ENCODE data around the gene GOPC. TPM values are rescaled to one million over a fixed set of nuclear protein-coding genes. Genes with fewer than 3 reads are reported as not detected.
A peak's percentile ranks its signal among the peaks of the same experiment; 100 is the strongest.

Gene GOPC
- total RNA-seq, 1 experiment from 2014 or later = 18.7 TPM

DNA sequence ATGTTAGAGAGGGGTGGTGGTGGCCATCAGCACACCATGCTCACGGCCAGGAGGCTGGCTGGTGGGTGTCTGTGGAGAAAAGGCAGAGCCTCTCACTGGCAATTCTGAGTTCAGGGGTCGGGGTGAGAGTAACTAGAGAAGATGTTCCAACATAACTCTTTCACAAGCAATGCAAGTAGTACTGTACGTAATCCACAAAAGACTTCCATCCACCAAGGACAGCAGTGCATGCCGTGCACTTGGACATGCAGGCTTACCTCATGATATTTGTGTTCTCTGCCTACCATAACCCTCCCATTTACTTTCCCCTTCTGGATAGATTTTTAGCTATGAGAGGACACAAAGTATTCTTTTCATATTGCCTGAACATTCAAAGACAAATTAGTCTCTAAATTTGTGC, 68.5 kb downstream of the GOPC start:
- Histone ChIP-seq H3K79me1 (ENCODE audit: insufficient read depth, low read depth, low read length, poor library complexity, severe bottlenecking) (no peaks in the 10 kb centered on the region), H3K18ac (ENCODE audit: insufficient read length, low read depth, low read length) (no peak overlapping the region), H2BK120ac (ENCODE audit: low read depth, low read length, poor library complexity, severe bottlenecking) (no peak overlapping the region), H4K91ac (ENCODE audit: insufficient read length, low read depth, low read length) (no peak overlapping the region), H3K56ac (ENCODE audit: insufficient read length, low read depth, low read length) (no peak overlapping the region), H3K27ac (ENCODE audit: insufficient read length, low read depth, low read length) (no peak overlapping the region), H3K4ac (ENCODE audit: low read depth, low read length) (no peak overlapping the region), H2BK5ac (ENCODE audit: insufficient read length, low read length) (no peak overlapping the region), H2BK15ac (ENCODE audit: low read depth, low read length) (no peak overlapping the region), H2AFZ (ENCODE audit: low read length) (no peak overlapping the region), H2AK5ac (ENCODE audit: insufficient read length, low read length) (no peak overlapping the region), H3K9ac (ENCODE audit: extremely low read depth, insufficient read length, low read length) (no peak overlapping the region), H3K4me1 (ENCODE audit: insufficient read depth, low read length) (no peaks in the 10 kb centered on the region), H3K14ac (ENCODE audit: insufficient read depth, low read length) (no peak overlapping the region), H3K27me3 (ENCODE audit: insufficient read depth, low read length) (no peaks in the 10 kb centered on the region), H3K4me2 (ENCODE audit: insufficient read depth, insufficient read length, low read length) (no peak overlapping the region), H3K23me2 (ENCODE audit: insufficient read length, low read depth, low read length, poor library complexity, severe bottlenecking) (no peaks in the 10 kb centered on the region), H2BK12ac (ENCODE audit: insufficient read length, low read depth, low read length) (no peak overlapping the region), H3K9me3 (ENCODE audit: control insufficient read depth, low read depth, low read length) (no peaks in the 10 kb centered on the region), H3K79me2 (ENCODE audit: insufficient read depth, low read length) (no peaks in the 10 kb centered on the region), H4K5ac (ENCODE audit: insufficient read length, low read depth, low read length) (no peak overlapping the region), H3T11ph (ENCODE audit: low read length) (no peak overlapping the region), H4K20me1 (ENCODE audit: control insufficient read depth, insufficient read depth, insufficient read length) (no peaks in the 10 kb centered on the region), H4K8ac (replicated peaks; ENCODE audit: insufficient read length, low read depth, low read length) (no peak overlapping the region), H3K23ac (ENCODE audit: insufficient read length, low read depth, low read length) (no peak overlapping the region), H2BK20ac (ENCODE audit: low read depth, low read length, poor library complexity, severe bottlenecking) (no peak overlapping the region)
- TF ChIP-seq, protein P1, sequence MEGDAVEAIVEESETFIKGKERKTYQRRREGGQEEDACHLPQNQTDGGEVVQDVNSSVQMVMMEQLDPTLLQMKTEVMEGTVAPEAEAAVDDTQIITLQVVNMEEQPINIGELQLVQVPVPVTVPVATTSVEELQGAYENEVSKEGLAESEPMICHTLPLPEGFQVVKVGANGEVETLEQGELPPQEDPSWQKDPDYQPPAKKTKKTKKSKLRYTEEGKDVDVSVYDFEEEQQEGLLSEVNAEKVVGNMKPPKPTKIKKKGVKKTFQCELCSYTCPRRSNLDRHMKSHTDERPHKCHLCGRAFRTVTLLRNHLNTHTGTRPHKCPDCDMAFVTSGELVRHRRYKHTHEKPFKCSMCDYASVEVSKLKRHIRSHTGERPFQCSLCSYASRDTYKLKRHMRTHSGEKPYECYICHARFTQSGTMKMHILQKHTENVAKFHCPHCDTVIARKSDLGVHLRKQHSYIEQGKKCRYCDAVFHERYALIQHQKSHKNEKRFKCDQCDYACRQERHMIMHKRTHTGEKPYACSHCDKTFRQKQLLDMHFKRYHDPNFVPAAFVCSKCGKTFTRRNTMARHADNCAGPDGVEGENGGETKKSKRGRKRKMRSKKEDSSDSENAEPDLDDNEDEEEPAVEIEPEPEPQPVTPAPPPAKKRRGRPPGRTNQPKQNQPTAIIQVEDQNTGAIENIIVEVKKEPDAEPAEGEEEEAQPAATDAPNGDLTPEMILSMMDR (conservative IDR thresholded peaks at IDR 0.05) = no peak
- WGBS (ENCODE audit: extremely low coverage, insufficient read length, low lambda C conversion rate) = no CpG with 5 or more reads among the region's 4 CpGs
- no peak for DNase-seq
- H3K4me3 Mint-ChIP-seq = no peak overlapping the region
- H3K27me3 Mint-ChIP-seq (ENCODE audit: low read depth) = no peaks in the 10 kb centered on the region
- H3K9me3 Mint-ChIP-seq = no peaks in the 10 kb centered on the region
- peaks cover 3 to 6% of the 10 kb centered on the region in 2 experiments; a peak in 2 of 4 replicates for H3K4me1 Mint-ChIP-seq
- peaks cover 0 to 2% (median 0%) of the 10 kb centered on the region in 3 experiments; a peak in 1 of 7 replicates for H3K36me3 Mint-ChIP-seq (ENCODE audit: insufficient read depth in 1 of 3, low read depth in 3 of 3)
- peak overlapping the region in 1 of 3 experiments; percentile 12; a peak in 2 of 7 replicates for H3K27ac Mint-ChIP-seq

Data from H9 (cell line).